ENCODE measurements around the gene TBX19.

TBX19 gene

GRCh38 chr1:168285521-168285790 is 4.8 kb downstream of the TBX19 start:
- no peak for DNase-seq

- DNase-seq = no peak
Observed at GRCh38 chr1:168285971-168286927, 5.6 kb downstream of the TBX19 start.

- no peak for DNase-seq
Observed at GRCh38 chr1:168287237-168287664, 6.6 kb downstream of the TBX19 start.

- DNase-seq = no peak
Observed at GRCh38 chr1:168288311-168289052, 7.8 kb downstream of the TBX19 start.

GRCh38 chr1:168291222-168291837 is 10.7 kb downstream of the TBX19 start:
- no peak for DNase-seq

- DNase-seq = no peak
Observed at GRCh38 chr1:168293356-168293755, 12.7 kb downstream of the TBX19 start.

- DNase-seq = no peak
Observed at GRCh38 chr1:168295411-168296114, 14.9 kb downstream of the TBX19 start.

GRCh38 chr1:168297019-168297730 is 16.5 kb downstream of the TBX19 start:
- no peak for DNase-seq

GRCh38 chr1:168298446-168298845 is 17.8 kb downstream of the TBX19 start:
- DNase-seq = no peak

- DNase-seq = no peak
Observed at GRCh38 chr1:168300626-168301025, 19.9 kb downstream of the TBX19 start.

- no peak for DNase-seq
Observed at GRCh38 chr1:168301664-168302320, 21.1 kb downstream of the TBX19 start.

- no peak for DNase-seq
Observed at GRCh38 chr1:168303716-168304540, 23.3 kb downstream of the TBX19 start.

- no peak for DNase-seq
Observed at GRCh38 chr1:168304865-168305264, 24.2 kb downstream of the TBX19 start.

- DNase-seq = no peak
Observed at GRCh38 chr1:168312718-168313604, 32.3 kb downstream of the TBX19 start.

- no peak for DNase-seq
Observed at GRCh38 chr1:168316142-168316541, 35.5 kb downstream of the TBX19 start.

GRCh38 chr1:168317309-168317708 is 36.6 kb downstream of the TBX19 start:
- DNase-seq = no peak

- no peak for DNase-seq
Observed at GRCh38 chr1:168319691-168320090, 39.0 kb downstream of the TBX19 start.

GRCh38 chr1:168320149-168320548 is 39.5 kb downstream of the TBX19 start:
- no peak for DNase-seq

- DNase-seq = peak in 1 of 2 experiments; percentile 26
Observed at GRCh38 chr1:168320800-168321450, 40.2 kb downstream of the TBX19 start.

All from activated T-cell treated with anti-CD3 and anti-CD28 coated beads, Interleukin-2, amount 50 U/mL, for 48 hours (primary cell).